Anterior cingulate cortex (tissue), 58 donors: ENCODE measurements around the gene SNORC.
"Not testable (repeated sequence)": the region's sequence is repeated elsewhere in the genome, so short reads cannot be mapped to it uniquely, and the experiment has no call there.

Source experiments
- DNase-seq, 58 donors: peaks; one replicate each; lab custom pipeline; 2025; lab: John Stamatoyannopoulos, UW

The SNORC gene

DNA sequence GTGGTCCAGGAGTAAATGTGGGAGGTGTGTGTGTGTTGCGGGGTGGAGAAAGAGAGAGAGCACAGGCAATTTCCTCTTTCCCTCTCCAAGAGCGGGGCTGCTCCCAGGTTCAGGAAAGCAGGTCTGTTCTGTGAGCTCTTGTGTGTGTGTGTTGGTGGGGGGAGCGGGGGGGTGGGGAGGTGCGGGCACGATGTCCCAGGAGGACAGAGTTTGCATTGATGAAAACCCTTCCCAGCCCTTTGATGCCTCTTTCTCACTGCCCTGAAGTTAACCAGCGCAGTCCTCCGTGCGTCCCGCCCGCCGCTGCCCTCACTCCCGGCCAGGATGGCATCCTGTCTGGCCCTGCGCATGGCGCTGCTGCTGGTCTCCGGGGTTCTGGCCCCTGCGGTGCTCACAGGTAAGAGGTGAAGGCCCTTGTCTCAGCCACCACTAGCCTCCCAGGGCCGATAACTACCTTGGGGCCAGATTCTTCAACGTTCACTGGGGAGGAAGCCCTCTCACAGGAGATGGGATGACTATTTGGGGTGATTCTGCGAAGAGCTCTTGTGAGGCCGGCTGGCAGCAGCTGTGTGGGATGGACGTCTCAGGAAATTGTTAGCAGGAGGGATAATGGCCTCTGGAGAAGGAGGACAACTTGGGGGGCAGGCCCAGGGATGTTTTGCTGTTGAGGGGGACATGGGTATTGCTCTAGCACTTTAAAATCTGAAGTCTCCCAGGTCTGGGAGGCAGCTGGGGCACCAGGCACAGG is at the start of gene SNORC:
Gene SNORC (plus strand): TSS at position 247 of the 748 bp plus-strand sequence. CDS start 78 bp downstream, at position 325.
- DNase-seq, result no peak

DNA sequence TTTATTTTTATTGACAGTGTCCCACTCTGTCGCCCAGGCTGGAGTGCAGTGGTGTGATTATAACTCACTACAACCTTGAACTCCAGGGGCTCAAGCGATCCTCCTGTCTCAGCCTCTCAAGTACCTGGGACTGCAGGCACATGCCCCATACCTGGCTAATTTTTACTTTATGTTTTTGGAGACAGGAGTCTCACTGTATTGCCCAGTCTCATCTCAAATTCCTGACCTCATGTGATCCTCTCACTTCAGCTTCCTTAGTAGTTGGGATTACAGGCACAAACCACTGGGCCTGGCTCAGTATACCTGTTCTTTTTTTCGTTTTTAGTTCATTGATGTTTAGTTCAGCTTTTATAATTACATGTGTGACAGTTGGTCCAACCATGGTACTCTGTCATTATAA is 40.1 kb upstream of the SNORC start:
- no peak for DNase-seq

DNA sequence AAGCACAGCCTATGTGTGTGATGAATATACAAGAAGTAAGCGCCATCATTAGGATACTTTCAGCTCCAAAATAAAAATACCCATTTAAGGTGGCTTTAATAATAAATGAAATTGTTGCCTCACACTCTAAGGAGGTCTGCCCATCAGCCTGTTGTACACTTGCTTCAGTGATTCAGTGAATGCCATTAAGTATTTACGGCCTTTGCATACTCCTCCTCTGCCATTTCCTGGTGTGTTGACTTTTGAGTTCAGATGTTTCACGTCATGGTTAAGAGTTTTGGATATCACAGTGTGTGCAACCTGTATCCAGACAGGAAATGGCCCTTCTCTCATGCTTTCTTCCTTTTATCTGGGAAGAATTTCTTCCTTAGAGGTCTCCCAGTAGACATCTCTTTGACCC is 38.6 kb upstream of the SNORC start:
- no peak for DNase-seq

DNA sequence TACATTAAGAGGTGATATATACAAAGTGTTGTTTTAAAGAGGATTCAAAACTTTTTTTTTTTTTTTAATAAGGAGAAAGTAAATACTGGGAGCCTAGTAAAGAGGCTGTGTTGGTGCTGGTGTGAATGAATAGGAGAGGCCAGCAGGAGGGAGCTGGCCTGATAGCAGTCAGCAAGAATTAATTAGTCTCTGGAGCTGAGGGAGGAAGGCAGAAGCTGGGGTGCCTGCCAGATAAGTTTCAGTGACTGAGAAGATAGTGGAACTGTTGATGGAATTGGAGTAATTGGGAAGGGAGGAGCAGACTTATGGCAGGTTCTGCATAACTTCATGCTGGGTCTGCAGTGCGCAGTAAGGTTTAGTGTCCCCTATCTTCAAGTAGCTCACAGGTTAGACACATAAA is 36.2 kb upstream of the SNORC start:
- DNase-seq, result peak in 1 of 58 donors; percentile 5

DNA sequence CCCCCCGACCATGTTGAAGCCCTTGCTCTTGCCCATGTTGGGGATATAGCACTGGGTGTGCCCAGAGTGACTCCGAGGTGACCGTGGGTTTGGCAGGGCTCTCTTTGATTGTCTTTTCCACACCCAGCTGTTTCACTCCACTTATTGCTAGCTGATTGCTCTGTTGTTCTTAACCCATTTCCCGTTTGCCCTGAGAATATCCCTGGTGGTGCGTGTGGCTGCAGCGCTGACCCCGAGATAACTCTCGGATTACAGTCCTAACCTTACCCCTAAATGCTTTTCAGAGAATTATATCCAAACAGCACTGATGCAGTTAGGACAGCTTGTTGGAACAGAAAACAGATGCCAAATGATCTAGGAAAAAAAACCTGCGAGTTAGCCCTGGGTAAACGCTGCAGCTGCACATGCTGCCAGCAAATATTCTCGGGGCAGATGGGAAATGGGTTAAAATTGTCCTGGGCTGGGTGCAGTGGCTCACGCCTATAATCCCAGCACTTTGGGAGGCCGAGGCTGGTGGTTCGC is 34.3 kb upstream of the SNORC start:
- no peak for DNase-seq

DNA sequence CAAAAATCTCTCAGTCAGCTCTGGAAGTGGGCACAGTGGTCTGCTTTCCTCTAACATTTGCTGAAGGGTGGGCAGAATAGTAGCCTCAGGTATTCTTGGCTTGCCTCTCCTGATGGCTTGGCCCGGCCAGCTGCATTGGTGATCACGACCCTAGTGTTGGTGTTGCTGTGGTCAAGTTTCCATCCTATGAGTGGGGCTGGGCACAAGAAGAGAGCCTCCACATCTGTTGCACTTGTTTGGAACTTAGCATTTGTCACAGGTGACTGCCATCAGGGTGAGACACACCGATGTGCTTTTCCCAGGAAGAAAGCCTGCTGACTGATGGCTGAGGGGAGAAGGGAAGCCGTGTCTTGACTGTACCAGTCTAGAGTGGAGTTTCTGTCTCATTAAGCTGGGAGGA is 33.1 kb upstream of the SNORC start:
- no peak for DNase-seq

DNA sequence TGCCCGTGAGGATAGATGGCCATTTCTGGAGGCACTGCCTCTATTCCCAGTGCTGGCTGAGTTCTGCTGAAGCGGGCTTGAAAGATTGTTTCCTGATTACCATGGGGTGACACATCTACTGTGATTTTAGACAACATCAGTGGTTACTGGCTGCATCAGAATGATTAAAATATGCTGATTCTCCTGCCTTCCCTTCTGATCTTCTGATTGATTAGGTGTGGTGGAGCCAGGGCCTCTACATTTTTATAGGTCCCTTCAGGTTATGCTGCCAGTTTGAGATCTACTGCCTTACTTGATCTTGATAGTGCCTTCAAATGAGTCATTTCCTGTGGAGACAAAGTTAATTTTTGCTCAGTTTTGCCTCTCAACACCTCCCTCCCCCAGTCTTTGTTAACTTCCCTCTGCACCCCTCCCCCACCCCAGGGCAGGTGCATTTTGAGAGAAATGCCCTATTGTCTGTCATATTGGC is 31.6 kb upstream of the SNORC start:
- no peak for DNase-seq

DNA sequence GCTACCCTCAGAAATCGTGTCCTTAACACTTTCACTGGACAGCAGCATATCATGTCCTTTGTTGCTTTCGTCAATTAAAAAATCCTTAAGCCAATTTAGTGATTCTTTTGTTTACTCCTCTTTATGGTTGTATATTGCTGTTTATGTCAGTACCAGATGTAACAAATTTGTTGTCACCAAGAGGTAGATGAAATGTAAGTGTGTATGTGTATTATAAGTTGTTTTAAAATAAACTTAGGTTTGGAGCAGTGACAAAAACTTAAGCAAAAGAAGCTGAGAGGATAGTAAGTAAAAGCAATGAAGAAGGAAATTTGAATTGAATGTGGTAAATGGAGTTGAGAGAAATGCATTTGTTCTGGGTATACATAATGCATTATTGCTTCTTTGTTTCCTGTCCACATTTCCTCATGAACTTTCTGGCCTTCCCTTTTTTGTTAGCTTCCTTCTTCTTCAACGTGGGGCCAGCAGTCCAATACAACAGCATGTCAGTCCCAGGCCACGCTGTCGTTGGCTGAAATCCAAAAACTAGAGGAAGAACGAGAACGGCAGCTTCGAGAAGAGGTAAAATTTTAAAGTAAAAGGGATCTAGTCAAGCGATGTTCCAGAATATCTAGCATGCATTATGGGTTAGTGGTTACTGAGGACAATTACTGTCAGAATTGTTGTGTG is 30.5 kb upstream of the SNORC start:
- peak in 13 of 58 donors; percentile 5 to 40 (median 22) for DNase-seq

DNA sequence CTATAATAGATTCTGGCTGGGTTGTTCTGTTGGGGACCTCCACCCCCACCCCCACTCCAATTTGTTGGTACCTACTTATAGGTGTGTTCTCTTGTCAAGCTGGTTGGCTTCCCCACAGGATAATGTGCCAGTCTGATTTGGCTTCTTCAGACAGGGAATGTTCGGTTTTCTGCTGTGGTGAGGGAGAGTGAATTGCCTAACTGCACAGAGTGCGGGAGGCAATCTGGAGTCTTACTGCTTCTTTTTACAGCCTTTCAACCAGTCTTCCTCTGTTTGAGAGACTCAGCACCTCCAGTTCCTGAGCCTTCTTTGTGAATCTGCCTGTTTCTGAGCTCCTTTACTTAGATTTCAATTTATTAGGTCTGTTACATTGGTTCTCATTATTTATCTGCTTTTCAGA is 27.4 kb upstream of the SNORC start:
- peak in 8 of 58 donors; percentile 3 to 33 (median 16) for DNase-seq

DNA sequence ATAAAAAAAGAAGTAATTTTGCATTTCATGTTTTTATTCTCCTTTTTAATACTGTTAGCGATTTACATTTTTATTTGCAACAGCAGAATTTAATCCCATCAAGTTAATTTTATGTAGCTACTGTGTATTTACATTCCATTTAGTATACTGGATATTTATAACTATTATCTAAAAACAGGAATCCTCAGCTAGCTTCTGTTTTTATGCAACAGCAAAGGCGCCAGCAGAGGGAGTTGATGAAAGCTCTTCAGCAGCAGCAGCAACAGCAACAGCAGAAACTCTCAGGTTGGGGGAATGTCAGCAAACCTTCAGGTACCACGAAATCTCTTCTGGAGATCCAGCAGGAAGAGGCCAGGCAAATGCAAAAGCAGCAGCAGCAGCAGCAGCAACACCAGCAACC is 26.2 kb upstream of the SNORC start:
- DNase-seq, result peak in 19 of 58 donors; percentile 3 to 59 (median 30)

DNA sequence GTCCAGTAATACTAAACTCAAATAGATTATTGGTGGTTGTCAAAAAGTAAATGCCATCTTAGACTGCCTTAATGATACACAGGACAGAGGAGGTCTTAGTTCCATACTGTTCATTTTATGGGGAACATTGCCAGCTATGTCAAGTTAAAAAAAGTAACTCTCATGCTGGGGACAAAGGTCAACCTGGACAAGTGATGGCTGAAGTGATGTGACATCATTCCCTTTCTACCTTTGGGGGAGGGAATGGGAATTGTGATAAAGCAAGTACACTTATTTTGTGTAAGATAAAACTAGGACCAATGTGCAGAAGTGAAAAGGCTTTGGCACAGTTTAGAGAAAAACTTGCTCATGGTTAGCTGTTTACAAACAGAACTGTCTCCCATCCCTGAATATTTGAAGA is 24.0 kb upstream of the SNORC start:
- DNase-seq, result no peak

DNA sequence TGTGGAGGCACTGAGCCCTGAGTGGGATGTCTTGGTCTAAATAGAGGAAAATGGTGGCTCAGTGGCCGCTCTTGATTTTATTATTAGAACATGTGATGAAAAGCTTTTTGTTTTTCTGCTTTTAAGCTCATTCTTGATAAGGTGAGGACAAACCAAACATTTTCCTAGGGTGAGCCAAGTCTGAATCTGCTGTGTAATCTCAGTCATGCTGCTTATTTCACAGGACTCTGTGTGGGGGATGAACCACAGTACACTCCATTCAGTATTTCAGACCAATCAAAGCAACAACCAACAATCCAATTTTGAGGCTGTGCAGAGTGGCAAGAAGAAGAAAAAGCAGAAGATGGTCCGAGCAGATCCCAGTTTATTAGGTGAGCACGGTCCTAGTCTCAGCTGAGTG is 20.0 kb upstream of the SNORC start:
- DNase-seq, result no peak

DNA sequence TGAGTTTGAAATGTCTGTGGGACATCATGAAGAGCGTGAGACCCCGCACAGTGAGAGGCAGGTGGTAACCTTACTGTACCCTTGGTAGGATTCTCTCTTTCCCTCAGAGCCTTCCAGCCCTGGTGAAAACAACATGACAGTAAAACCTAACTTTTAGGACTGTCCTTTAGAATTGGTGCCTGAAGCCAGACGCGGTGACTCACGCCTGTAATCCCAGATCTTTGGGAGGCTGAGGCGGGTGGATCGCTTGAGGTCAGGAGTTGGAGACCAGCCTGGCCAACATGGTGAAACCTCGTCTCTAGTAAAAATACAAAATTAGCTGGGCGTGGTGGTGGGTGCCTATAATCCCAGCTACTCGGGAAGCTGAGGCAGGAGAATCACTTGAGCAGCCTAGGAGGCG is 18.0 kb upstream of the SNORC start:
- DNase-seq, result not testable (repeated sequence)

DNA sequence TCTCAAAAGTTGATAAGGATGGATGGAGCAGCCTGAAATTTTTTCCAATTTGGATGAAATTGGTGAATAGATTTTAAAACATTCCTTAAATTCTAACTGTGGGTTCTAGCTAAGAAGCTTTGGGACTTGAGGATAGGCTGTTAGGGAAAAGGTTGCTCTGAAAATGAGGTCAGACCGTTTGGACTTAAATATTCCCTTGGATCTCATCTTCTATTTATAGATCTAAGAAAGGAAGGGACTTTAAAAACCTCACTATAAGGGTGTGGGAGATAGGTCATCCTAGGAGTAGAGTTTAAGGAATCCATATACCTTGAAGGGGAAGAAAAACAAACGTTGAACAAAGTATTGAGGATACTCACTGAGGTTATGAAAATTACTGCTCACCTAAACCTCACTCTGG is 17.4 kb upstream of the SNORC start:
- DNase-seq, result no peak

DNA sequence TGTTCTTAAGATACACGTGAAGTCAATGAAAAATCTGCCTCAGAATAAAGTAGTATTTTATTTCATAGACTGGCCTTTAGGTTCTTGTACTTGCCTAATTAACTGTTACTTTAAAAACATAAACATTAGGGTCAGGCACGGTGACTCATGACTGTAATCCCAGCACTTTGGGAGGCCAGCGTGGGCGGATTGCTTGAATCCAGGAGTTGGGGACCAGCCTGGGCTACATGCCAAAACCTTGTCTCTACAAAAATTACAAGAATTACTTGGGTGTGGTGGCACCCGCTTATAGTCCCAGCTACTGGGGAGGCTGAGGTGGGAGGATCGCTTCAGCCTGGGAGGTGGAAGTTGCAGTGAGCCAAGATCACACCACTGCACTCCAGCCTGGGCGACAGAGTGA is 16.0 kb upstream of the SNORC start:
- peak in 1 of 58 donors; percentile 37 for DNase-seq

DNA sequence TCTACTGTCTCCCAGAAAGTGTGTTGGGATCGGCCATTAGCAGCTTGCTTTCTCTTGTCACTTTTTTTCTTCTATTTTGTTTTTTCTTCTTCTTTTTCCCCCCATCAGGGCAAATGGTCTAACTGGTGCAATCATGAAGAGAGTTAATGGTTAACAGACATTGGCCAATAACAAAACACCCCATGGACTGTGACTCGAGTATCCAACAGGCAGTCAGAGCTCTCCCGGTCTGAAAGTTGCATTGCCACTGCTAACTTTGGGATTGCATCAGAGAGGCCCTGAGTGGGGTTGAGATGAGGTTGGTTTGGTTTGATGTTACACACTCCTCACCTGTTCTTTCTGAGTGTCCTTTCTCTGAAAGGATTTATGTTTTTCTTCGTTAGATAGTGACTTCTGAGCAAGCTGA is 12.9 kb upstream of the SNORC start:
- no peak for DNase-seq

DNA sequence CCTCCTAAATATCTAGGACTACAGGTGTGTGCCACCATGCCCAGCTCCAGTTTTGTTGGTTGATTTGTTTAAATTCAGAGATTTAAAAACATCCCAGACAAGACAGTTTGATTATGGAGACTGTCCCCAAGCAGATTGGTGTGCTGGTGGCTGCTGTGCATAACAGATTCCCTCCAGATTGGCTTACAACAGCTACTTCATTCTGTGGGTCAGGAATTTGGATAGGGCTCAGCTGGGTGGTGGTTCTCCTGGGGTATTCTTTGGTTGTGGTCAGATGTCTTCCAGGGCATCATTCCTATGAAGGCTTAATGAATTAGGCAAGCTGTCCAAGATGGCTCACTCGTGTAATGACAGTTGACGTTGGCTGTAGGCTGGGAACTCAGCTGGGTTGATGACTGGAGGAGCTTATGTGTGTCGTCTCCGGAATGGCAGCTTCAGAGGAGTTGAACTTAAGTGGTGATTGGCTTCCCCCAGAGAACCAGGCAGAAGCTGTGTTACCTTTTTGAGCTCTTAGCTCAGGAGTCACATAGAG is 10.6 kb upstream of the SNORC start:
- no peak for DNase-seq

DNA sequence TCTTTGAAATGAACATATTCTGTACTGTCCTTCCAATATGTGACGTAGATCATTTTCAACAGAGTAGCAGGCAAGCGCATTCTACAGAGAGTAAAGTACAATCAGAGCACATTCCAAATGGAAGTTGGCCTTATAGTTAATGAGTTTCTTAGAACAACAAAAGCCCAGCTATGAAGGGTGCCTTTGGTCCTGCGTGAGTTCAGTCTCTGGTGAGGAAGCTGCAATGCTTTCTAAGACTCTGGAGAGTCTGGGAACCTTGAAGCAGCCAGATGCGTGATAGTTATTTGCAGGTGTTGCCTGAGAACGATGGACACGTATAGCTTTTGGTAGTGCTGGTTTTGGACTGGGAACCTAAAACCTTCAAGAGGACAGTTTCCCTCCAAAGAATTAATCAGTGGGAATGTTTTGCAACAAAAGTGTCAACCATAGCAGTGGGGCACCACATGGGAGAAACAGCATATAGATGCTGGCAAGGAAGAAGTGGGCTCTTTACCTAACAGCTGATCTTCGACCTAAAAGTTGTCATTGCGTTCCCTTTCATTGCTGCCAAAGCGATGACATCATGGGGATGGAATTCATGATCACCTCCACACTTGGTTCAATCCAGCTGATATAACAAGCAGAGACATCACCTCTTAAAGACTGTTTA is 9.3 kb upstream of the SNORC start:
- DNase-seq, result no peak

DNA sequence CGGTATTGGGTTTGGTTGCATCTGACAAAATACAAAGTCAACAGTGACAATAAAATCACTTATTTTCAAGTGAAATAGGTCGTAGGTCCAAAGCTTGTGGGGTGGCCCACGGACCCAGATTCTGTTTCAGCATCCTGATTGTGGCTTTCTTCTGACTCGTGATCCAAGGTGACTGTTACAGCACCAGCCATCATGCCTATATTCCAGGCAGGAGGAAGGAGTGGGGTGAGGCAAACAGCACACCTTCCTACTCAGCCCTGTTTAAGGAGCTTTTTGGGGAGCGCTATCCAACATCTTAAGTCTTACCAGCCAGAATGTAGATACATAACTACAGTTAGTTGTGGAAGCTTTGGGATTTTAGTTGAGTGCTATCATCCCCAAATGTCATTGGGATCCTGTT is 8.7 kb upstream of the SNORC start:
- DNase-seq, result no peak

DNA sequence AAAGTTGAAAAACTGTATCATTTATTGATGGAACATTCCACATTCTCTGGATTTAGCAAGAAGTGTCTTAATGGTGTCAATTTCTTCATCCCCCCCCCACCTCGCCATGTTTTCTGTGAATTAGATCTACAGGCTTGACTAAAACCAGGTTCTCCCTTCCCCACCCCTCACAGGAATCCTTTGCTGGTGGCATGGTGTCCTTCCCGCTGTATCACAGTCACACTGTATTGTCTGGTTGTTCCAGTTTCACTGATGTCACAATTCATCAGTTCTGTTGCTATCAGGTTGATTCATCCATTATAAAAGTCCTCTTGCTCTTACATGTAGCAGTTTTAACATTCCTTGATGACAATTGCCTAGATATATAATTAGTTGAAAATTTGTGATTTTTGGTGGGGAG is 6.1 kb upstream of the SNORC start:
- no peak for DNase-seq

DNA sequence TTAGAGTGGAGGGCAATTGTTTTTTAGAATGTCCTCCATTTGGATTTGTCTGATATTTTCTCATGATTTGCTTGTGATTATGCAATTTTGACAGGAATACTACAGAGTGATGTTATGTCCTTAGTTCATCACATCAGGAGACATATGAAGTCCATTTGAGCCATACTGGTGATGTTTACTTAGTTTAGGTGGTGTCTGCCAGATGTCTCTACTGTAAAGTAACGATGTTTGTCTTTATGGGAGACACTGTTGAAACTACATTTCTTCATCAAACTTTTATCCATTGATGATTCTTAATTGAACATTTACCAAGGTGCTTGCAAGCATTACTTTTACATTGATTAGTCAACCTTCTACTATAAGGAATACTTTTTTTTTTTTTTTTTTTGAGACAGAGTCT is 4.9 kb upstream of the SNORC start:
- DNase-seq, result no peak
